Measurements from ENCODE around the gene PLCH1. TPM values are rescaled to one million over a fixed set of nuclear protein-coding genes. Genes with fewer than 3 reads are reported as not detected.

The PLCH1 gene
- total and polyA plus RNA-seq, 2 experiments from 2014 or later = 8.1 to 25.3 TPM

GRCh38 chr3:155444771-155445170, 300.1 kb downstream of the PLCH1 start:
- Histone ChIP-seq H3F3A (replicated peaks; ENCODE audit: low read depth) (no peaks in the 10 kb centered on the region), H3K36me3 (ENCODE audit: insufficient read depth) (no peaks in the 10 kb centered on the region), H4K20me1 (replicated peaks; ENCODE audit: insufficient read depth) (no peaks in the 10 kb centered on the region), H3K4me1 (ENCODE audit: insufficient read depth) (no peaks in the 10 kb centered on the region), H3K9me2 (ENCODE audit: insufficient read depth) (0 out of 2 replicates have a peak, but pooled peaks cover 17% of the 10 kb centered on the region), H3K79me2 (replicated peaks; ENCODE audit: insufficient read depth) (no peaks in the 10 kb centered on the region), H2AFZ (no peak overlapping the region), H3K27ac (ENCODE audit: low read depth) (no peak overlapping the region), H3K4me3 (no peak overlapping the region), H3K4me2 (no peak overlapping the region), H3K27me3 (ENCODE audit: insufficient read depth) (no peaks in the 10 kb centered on the region)
- Mint-ChIP-seq H3K4me1 (no peaks in the 10 kb centered on the region), H3K27me3 (ENCODE audit: insufficient read depth, low read depth, poor library complexity) (no peaks in the 10 kb centered on the region), H3K9me3 (no peaks in the 10 kb centered on the region), H3K4me3 (no peak overlapping the region), H3K36me3 (ENCODE audit: low read depth) (no peaks in the 10 kb centered on the region), H3K27ac (no peak overlapping the region)
- ATAC-seq = no peak
- no peak for TF ChIP-seq POLR2AphosphoS5 (IDR thresholded peaks at IDR 0.05; ENCODE audit: low read depth)
- TF ChIP-seq JUNB (IDR thresholded peaks at IDR 0.05; ENCODE audit: unreplicated experiment) = no peak
- no peak for TF ChIP-seq STAT1 (IDR thresholded peaks at IDR 0.05; ENCODE audit: unreplicated experiment)
- TF ChIP-seq, protein P1, sequence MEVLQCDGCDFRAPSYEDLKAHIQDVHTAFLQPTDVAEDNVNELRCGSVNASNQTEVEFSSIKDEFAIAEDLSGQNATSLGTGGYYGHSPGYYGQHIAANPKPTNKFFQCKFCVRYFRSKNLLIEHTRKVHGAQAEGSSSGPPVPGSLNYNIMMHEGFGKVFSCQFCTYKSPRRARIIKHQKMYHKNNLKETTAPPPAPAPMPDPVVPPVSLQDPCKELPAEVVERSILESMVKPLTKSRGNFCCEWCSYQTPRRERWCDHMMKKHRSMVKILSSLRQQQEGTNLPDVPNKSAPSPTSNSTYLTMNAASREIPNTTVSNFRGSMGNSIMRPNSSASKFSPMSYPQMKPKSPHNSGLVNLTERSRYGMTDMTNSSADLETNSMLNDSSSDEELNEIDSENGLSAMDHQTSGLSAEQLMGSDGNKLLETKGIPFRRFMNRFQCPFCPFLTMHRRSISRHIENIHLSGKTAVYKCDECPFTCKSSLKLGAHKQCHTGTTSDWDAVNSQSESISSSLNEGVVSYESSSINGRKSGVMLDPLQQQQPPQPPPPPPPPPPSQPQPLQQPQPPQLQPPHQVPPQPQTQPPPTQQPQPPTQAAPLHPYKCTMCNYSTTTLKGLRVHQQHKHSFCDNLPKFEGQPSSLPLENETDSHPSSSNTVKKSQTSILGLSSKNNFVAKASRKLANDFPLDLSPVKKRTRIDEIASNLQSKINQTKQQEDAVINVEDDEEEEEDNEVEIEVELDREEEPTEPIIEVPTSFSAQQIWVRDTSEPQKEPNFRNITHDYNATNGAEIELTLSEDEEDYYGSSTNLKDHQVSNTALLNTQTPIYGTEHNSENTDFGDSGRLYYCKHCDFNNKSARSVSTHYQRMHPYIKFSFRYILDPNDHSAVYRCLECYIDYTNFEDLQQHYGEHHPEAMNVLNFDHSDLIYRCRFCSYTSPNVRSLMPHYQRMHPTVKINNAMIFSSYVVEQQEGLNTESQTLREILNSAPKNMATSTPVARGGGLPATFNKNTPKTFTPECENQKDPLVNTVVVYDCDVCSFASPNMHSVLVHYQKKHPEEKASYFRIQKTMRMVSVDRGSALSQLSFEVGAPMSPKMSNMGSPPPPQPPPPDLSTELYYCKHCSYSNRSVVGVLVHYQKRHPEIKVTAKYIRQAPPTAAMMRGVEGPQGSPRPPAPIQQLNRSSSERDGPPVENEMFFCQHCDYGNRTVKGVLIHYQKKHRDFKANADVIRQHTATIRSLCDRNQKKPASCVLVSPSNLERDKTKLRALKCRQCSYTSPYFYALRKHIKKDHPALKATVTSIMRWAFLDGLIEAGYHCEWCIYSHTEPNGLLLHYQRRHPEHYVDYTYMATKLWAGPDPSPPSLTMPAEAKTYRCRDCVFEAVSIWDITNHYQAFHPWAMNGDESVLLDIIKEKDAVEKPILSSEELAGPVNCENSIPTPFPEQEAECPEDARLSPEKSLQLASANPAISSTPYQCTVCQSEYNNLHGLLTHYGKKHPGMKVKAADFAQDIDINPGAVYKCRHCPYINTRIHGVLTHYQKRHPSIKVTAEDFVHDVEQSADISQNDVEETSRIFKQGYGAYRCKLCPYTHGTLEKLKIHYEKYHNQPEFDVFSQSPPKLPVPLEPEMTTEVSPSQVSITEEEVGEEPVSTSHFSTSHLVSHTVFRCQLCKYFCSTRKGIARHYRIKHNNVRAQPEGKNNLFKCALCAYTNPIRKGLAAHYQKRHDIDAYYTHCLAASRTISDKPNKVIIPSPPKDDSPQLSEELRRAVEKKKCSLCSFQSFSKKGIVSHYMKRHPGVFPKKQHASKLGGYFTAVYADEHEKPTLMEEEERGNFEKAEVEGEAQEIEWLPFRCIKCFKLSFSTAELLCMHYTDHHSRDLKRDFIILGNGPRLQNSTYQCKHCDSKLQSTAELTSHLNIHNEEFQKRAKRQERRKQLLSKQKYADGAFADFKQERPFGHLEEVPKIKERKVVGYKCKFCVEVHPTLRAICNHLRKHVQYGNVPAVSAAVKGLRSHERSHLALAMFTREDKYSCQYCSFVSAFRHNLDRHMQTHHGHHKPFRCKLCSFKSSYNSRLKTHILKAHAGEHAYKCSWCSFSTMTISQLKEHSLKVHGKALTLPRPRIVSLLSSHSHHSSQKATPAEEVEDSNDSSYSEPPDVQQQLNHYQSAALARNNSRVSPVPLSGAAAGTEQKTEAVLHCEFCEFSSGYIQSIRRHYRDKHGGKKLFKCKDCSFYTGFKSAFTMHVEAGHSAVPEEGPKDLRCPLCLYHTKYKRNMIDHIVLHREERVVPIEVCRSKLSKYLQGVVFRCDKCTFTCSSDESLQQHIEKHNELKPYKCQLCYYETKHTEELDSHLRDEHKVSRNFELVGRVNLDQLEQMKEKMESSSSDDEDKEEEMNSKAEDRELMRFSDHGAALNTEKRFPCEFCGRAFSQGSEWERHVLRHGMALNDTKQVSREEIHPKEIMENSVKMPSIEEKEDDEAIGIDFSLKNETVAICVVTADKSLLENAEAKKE (CRISPR knock-in tag; IDR thresholded peaks at IDR 0.05) = no peak
- TF ChIP-seq, protein P2, sequence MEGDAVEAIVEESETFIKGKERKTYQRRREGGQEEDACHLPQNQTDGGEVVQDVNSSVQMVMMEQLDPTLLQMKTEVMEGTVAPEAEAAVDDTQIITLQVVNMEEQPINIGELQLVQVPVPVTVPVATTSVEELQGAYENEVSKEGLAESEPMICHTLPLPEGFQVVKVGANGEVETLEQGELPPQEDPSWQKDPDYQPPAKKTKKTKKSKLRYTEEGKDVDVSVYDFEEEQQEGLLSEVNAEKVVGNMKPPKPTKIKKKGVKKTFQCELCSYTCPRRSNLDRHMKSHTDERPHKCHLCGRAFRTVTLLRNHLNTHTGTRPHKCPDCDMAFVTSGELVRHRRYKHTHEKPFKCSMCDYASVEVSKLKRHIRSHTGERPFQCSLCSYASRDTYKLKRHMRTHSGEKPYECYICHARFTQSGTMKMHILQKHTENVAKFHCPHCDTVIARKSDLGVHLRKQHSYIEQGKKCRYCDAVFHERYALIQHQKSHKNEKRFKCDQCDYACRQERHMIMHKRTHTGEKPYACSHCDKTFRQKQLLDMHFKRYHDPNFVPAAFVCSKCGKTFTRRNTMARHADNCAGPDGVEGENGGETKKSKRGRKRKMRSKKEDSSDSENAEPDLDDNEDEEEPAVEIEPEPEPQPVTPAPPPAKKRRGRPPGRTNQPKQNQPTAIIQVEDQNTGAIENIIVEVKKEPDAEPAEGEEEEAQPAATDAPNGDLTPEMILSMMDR (conservative IDR thresholded peaks at IDR 0.05; ENCODE audit: low read depth in 2 of 2) = no peak
- TF ChIP-seq ZNF331 (CRISPR knock-in tag; IDR thresholded peaks at IDR 0.05; ENCODE audit: low read depth) = no peak
- no peak for TF ChIP-seq EZH2phosphoT487 (IDR thresholded peaks at IDR 0.05; ENCODE audit: unreplicated experiment)
- TF ChIP-seq CREB1 (CRISPR knock-in tag; IDR thresholded peaks at IDR 0.05; ENCODE audit: low read depth) = no peak
- TF ChIP-seq EZH2 (IDR thresholded peaks at IDR 0.05; ENCODE audit: low read depth, unreplicated experiment) = no peak
- no peak for TF ChIP-seq REST (IDR thresholded peaks at IDR 0.05; ENCODE audit: unreplicated experiment)
- TF ChIP-seq ZNF114 (CRISPR knock-in tag; IDR thresholded peaks at IDR 0.05) = no peak
- no peak for TF ChIP-seq NANOG (IDR thresholded peaks at IDR 0.05; ENCODE audit: borderline replicate concordance)
- no peak for TF ChIP-seq ETS1 (IDR thresholded peaks at IDR 0.05)
- DNase-seq (ENCODE audit: low spot score) = no peak
